GM12864 (cell line): Measurements from ENCODE around the gene NCAPD3.
A peak's percentile ranks its signal among the peaks of the same experiment; 100 is the strongest.

ENCODE experiments used
- DNase-seq: peaks from one replicate; pipeline ENCODE4 v3.0.0-alpha.2; 2011; ENCODE audit warnings: low read depth
- H3K4me3 ChIP-seq: 2 replicates; pipeline ENCODE4 v1.5.1; 2011; ENCODE audit warnings: mild to moderate bottlenecking, low read depth, low read length, control low read depth
- CTCF ChIP-seq: IDR thresholded peaks from 2 replicates; pipeline ENCODE4 v1.5.1; 2011; ENCODE audit warnings: low read depth, mild to moderate bottlenecking, moderate library complexity, low read length, control low read depth, inconsistent platforms; ENCODE audit errors: missing control alignments

NCAPD3 gene

GRCh38 chr11:134267966-134268365 lies 44.2 kb upstream of the NCAPD3 start:
- H3K4me3 ChIP-seq, result no peak overlapping the region
- DNase-seq, result no peak
- TF ChIP-seq CTCF, result no peak

- no peak for TF ChIP-seq CTCF
- H3K4me3 ChIP-seq, result no peak overlapping the region
- DNase-seq, result no peak
Measured at GRCh38 chr11:134267461-134267860, 43.7 kb upstream of the NCAPD3 start.

DNA sequence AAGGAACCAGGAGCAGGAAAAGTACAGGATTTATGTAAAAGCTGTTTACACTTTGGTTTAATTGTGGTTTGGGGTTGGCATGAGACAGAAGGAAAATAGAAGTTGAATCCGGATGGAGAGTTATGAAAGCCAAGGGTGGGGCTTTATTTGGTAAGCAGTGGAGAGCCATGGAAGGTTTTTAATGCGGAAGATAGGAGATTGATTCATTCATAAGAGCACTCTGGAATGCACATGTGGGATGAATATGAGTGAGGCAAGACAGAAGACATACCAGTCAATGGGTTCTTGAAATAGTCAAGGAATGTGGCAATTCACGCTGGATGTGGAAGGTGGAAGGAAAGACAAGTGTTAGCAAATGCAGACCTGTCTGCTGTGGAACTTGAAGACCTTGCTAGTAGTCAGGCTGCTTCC lies 43.1 kb upstream of the NCAPD3 start:
- TF ChIP-seq CTCF, result no peak
- H3K4me3 ChIP-seq, result no peak overlapping the region
- DNase-seq, result no peak

GRCh38 chr11:134266440-134266839 lies 42.7 kb upstream of the NCAPD3 start:
- H3K4me3 ChIP-seq, result no peak overlapping the region
- no peak for TF ChIP-seq CTCF
- no peak for DNase-seq

DNA sequence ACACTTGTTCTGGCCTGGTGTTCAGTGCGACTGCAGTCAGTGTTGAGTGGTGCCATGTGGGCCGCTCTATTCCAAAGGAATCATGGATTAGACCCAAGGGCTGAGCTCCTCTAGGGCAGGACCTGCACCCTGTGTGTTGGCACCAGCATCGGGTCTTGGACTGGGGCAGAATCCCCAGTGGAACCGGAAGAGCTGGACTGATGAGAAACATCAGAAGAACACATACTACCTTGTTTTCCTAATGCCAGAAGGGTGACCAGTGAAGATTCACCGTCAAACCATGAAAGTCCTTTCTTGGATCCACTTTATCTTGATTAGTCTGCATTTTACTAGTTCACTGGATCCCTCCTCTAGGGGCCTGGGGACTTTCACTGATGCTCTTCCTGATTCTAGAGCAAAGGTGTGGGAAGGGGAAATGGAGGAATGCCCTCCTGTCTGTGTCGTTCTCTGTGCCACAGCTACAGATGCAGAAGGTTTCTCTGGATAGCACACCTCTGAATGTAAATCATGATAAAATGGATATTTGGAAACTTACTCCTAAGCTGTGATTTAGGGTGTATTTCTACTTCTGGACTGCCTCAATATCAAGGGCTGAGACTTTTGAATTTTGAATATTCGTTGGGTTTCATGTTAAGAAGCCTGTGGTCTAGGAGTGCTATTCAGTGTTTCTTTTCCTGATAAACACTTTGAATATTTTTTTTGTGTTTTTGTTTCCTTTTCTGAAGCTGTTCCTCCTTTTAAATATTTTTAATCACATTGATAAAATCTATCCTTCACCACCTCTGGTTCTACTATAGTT lies 41.4 kb upstream of the NCAPD3 start:
- no peak for TF ChIP-seq CTCF
- H3K4me3 ChIP-seq, result no peak overlapping the region
- DNase-seq, result no peak

GRCh38 chr11:134261626-134262488 lies 38.1 kb upstream of the NCAPD3 start:
- H3K4me3 ChIP-seq, result no peak overlapping the region
- no peak for DNase-seq
- TF ChIP-seq CTCF, result peak; percentile 55
